Measurements from ENCODE around the gene NELFB.

NELFB gene

DNA sequence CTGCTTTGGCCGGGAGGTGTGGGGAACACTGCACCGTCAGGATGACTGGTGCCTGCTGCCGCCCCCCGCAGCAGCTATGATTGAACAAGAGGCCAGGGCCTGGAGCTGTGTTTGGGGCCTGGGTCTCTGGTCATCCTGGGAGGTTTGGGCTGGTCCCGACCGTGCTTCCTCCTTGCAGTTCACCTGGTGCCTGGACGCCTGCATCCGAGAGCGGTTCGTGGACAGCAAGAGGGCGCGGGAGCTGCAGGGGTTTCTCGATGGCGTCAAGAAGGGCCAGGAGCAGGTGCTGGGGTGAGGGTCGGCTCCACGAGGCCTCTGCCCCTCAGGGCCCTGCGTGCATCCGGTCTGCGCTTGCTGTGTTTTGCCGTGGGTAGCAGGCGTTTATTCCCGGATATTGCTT is 8.9 kb downstream of the NELFB start:
- H3K4me3 ChIP-seq (replicated peaks; ENCODE audit: low read depth, low read length), result no peak overlapping the region
- no peak for DNase-seq (ENCODE audit: low read depth)
- TF ChIP-seq, protein P1, sequence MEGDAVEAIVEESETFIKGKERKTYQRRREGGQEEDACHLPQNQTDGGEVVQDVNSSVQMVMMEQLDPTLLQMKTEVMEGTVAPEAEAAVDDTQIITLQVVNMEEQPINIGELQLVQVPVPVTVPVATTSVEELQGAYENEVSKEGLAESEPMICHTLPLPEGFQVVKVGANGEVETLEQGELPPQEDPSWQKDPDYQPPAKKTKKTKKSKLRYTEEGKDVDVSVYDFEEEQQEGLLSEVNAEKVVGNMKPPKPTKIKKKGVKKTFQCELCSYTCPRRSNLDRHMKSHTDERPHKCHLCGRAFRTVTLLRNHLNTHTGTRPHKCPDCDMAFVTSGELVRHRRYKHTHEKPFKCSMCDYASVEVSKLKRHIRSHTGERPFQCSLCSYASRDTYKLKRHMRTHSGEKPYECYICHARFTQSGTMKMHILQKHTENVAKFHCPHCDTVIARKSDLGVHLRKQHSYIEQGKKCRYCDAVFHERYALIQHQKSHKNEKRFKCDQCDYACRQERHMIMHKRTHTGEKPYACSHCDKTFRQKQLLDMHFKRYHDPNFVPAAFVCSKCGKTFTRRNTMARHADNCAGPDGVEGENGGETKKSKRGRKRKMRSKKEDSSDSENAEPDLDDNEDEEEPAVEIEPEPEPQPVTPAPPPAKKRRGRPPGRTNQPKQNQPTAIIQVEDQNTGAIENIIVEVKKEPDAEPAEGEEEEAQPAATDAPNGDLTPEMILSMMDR (IDR thresholded peaks at IDR 0.05; ENCODE audit: low read length, missing control alignments), result no peak

DNA sequence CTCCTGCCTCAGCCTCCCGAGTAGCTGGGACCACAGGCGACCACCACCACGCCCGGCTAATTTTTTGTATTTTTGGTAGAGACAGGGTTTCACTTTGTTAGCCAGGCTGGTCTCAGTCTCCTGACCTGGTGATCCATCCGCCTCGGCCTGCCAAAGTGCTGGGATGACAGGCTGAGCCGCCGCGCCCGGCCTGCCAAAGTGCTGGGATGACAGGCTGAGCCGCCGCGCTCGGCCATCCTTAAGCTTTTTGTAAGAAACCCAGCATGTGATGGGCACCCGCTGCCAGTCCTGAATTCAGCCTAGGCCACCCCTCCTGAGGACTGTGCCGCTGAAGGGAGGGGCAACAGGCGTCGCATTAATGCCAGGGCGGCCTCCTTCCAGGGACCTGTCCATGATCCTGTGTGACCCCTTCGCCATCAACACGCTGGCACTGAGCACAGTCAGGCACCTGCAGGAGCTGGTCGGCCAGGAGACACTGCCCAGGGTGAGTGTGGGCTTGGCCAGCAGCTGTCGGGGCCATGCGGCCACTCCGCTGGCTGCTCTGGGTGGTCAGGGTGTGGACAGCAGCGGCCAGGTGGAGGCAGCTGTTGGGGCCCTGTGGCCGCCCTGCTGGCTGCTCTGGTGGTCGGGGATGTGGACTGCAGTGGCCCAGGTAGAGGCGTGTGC is 10.5 kb downstream of the NELFB start:
- no peak overlapping the region for H3K4me3 ChIP-seq (replicated peaks; ENCODE audit: low read depth, low read length)
- TF ChIP-seq, protein P1 (IDR thresholded peaks at IDR 0.05; ENCODE audit: low read length, missing control alignments), result no peak
- DNase-seq (ENCODE audit: low read depth), result no peak

DNA sequence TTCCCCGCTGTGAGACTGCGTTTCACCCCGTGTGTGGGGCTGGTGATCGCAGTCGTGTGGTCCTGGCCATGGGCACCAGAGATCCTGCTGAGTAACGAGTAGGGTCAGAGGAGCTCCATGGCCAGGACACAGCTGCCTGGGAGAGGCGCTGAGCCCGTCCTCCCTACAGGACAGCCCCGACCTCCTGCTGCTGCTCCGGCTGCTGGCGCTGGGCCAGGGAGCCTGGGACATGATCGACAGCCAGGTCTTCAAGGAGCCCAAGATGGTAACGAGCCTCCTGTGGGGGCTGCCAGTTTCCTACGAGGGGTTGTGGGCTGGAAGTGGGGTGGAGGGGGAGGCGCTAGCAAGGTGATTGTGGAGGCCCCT is 11.0 kb downstream of the NELFB start:
- DNase-seq (ENCODE audit: low read depth), result no peak
- TF ChIP-seq, protein P1 (IDR thresholded peaks at IDR 0.05; ENCODE audit: low read length, missing control alignments), result no peak
- no peak overlapping the region for H3K4me3 ChIP-seq (replicated peaks; ENCODE audit: low read depth, low read length)

DNA sequence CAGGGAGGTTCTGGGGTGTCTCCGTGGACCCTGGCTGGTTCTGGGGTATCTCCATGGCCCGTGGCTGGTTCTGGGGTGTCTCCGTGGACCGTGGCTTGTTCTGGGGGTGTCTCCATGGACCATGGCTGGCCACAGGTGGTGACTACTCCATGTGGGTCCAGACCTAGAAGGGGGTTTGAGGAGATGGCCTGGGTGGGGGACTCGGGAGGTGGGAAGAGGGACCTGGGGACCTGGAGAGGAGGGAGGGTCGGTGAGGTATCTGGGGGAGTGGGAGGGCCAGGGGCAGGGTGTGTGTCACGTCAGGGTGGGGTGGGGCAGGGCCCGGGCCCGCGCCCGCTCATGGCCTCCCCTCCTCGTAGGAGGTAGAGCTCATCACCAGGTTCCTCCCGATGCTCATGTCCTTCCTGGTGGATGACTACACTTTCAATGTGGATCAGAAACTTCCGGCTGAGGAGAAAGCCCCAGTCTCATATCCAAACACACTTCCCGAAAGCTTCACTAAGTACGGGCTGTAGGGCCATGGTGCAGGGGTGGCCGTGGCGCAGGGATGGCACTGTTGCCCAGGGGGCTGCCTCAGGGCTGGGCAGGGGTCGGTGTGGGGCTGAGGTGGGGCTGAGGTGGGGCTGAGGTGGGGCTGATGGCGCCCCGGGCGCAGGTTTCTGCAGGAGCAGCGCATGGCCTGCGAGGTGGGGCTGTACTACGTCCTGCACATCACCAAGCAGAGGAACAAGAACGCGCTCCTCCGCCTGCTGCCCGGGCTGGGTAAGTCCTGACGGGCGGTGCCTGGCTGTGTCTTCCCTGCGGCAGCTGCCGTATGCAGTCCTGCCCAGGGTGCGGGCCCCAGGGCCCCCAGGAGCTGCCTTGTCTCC is 11.7 kb downstream of the NELFB start:
- no peak overlapping the region for H3K4me3 ChIP-seq (replicated peaks; ENCODE audit: low read depth, low read length)
- no peak for DNase-seq (ENCODE audit: low read depth)
- TF ChIP-seq, protein P1 (IDR thresholded peaks at IDR 0.05; ENCODE audit: low read length, missing control alignments), result no peak

DNA sequence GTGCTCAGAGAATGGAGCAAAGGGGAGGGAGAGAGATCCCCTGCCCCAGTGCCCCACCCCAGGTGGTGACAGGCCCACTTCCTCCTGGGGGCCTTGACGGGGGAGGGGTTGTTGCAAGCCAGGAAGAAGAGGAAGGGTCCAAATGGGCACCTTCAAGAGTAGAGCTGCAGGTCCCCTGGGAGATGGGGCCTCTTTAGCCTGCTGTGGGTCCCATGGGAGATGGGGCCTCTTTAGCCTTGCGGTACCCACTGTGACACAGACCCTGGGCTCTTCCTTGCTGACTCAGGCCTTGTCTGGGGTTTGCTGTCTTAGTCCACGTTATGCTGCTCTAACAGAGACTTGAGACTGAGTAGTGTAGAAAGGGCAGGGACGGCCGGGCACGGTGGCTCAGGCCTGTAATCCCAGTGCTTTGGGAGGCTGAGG is 12.8 kb downstream of the NELFB start:
- H3K4me3 ChIP-seq (replicated peaks; ENCODE audit: low read depth, low read length), result no peak overlapping the region
- TF ChIP-seq, protein P1 (IDR thresholded peaks at IDR 0.05; ENCODE audit: low read length, missing control alignments), result no peak
- no peak for DNase-seq (ENCODE audit: low read depth)

DNA sequence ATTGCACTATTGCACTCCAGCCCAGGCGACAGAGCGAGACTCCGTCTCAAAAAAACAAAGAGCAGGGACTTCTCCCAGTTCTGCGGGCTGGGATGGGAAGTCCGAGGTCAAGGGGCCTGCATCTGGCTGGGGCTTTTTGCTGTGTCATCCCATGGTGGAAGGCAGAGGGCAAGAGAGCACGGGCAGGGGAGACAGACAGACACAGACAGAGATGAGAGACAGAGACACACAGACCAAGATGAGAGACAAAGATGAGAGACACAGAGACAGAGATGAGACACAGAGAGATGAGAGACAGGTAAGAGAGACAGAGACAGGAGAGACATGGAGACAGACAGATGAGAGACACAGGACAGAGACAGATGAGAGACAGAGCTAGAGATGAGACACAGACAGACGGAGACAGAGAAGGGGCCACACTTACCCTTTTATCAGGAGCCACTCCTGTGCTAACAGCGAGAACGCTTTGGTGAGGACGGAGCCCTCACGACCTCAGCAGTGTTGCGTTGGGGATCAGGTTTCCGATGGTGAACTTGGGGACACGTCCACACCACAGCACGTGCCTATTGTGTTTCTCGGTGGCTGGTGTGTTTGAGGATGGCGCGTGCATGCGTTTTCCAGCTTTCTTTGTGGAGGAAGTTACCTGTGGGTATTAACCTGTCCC is 13.5 kb downstream of the NELFB start:
- TF ChIP-seq, protein P1 (IDR thresholded peaks at IDR 0.05; ENCODE audit: low read length, missing control alignments), result no peak
- H3K4me3 ChIP-seq (replicated peaks; ENCODE audit: low read depth, low read length), result no peak overlapping the region

More for the DNA sequence above, 13.5 kb downstream of the NELFB start:
- DNase-seq (ENCODE audit: low read depth), result no peak

Measured in fibroblast of pulmonary artery (primary cell).